Heart right ventricle (tissue), 16 donors: Measurements from ENCODE around the gene FKBP2. TPM values are rescaled to one million over a fixed set of nuclear protein-coding genes. Genes with fewer than 3 reads are reported as not detected.
A peak's percentile ranks its signal among the peaks of the same experiment; 100 is the strongest.

Source experiments
- ATAC-seq, 8 donors: fragments of 200-7000 bp; cut with Tn5 transposase; one replicate each; pipeline ENCODE4 v1.9.1; 2020; ENCODE audit warnings: mild to moderate bottlenecking in 8 of 8, moderate library complexity in 8 of 8, moderate number of reproducible peaks in 1 of 8
- DNase-seq, 2 donors: peaks; one replicate each; pipeline ENCODE4 v3.0.0-alpha.2; 2020
- H3K27ac ChIP-seq, 10 donors: fragments of 200-600 bp; sonication (generic) in 2 of 10; one replicate each; pipeline versions ENCODE4 v1.5.0 to v1.8.0; 2020 to 2022; ENCODE audit warnings: mild to moderate bottlenecking in 3 of 10
- H3K27me3 ChIP-seq, 7 donors: fragments of 200-600 bp; one replicate each; pipeline ENCODE4 v1.8.0; 2021 to 2022; ENCODE audit warnings: mild to moderate bottlenecking in 2 of 7
- H3K36me3 ChIP-seq, 9 donors: fragments of 200-600 bp; sonication (generic) in 1 of 9; one replicate each; pipeline versions ENCODE4 v1.5.0 to v1.8.0; 2020 to 2022; ENCODE audit warnings: mild to moderate bottlenecking in 2 of 9
- H3K4me1 ChIP-seq, 9 donors: fragments of 200-600 bp; sonication (generic) in 1 of 9; one replicate each; pipeline versions ENCODE4 v1.5.0 to v1.8.0; 2020 to 2022; ENCODE audit warnings: mild to moderate bottlenecking in 4 of 9
- H3K4me3 ChIP-seq, 10 donors: fragments of 200-600 bp; sonication (generic) in 2 of 10; one replicate each; pipeline versions ENCODE4 v1.5.0 to v1.8.0; 2020 to 2022; ENCODE audit warnings: mild to moderate bottlenecking in 7 of 10, moderate library complexity in 2 of 10
- H3K9me3 ChIP-seq, 11 donors: fragments of 200-600 bp in 10 of 11; sonication (generic) in 2 of 11; one replicate each; pipeline versions ENCODE4 v1.5.0 to v1.8.0; 2013 to 2022; ENCODE audit warnings: mild to moderate bottlenecking in 2 of 11, control low read depth in 1 of 11, moderate library complexity in 1 of 11
- WGBS, 2 donors: extraction: QIAGEN DNeasy Blood & Tissue Kit; methylation state at CpG; one replicate each; pipeline ENCODE4 v1.1.7; 2013; ENCODE audit warnings: inconsistent platforms in 1 of 2; 5-methylcytosine and 5-hydroxymethylcytosine counted together
- intact Hi-C, 10 donors: fragments of 100-400 bp; cut with DNase I; formaldehyde crosslinking; loops; one replicate each; pipeline versions ENCODE4 v1.11.1 to v1.14.2; 2022
- polyA plus RNA-seq, 2 donors: library from polyadenylated mRNA; stranded (reverse); fragments of 200-250 nt; gene quantifications; one replicate each; pipeline ENCODE4 v1.2.3, GENCODE V29; 2013
- total RNA-seq, 10 donors: library from RNA; stranded (reverse); fragmentation: NEBNext Ultra II Directional in 3 of 10; extraction: Animal tissue kit (Norgen Biotek cat#: 25700) in 3 of 10; gene quantifications; one replicate each; pipeline versions ENCODE4 v1.2.1 to v1.2.4, GENCODE V29; 2021 to 2023
- TF ChIP-seq, protein P1 (sequence below), 9 donors: fragments of 200-600 bp; sonication (generic) in 2 of 9; IDR thresholded peaks; one replicate each; pipeline versions ENCODE4 v1.5.0 to v1.8.0; 2021 to 2022; ENCODE audit warnings: antibody characterized with exemption in 9 of 9, mild to moderate bottlenecking in 5 of 9, moderate library complexity in 1 of 9
- donor health status: Arrhythmogenic right ventricular cardiomyopathy.
- donor health status: ischemic (EF 13 %, LVEDD 7.1; RV severe dilation, severe dysfunction).
- donor health status: healthy with polysubstance abuse.
- donor health status: DM: no; HTN: yes; CAD: no.
- donor health status: DM: no; HTN: no; CAD: no.
- donor health status: ischemic (EF 25% LVEDD 6.9; RV normal size, moderate dysfunction).
- donor health status: ischemic (EF 25% LVEDD 5.7; RV mildly dilated, moderate dysfunction).
- donor health status: healthy.
- donor health status: DM: yes; HTN: yes; CAD: no.
- donor health status: Ischemic cardiomyopathy.
- donor health status: ischemic (EF 35%, LVEDD 5.7; RV mildly dilated, moderate dysfunction).
- donor health status: nonischemic (EF 11% LVEDD 7.7; RV severe dilation, severe dysfunction).
- donor health status: DM: yes; HTN: yes; CAD: no.
- donor health status: PGD.
- donor health status: ischemic (EF 29% LVEDD 5.4; RV normal size, mild dysfunction).
- donor health status: nonischemic (EF 23%, LVEDD 6.1; RV moderate dilation, normal function).

The FKBP2 gene
- total and polyA plus RNA-seq, 12 donors = 40.2 to 404 (median 49.4) TPM

DNA sequence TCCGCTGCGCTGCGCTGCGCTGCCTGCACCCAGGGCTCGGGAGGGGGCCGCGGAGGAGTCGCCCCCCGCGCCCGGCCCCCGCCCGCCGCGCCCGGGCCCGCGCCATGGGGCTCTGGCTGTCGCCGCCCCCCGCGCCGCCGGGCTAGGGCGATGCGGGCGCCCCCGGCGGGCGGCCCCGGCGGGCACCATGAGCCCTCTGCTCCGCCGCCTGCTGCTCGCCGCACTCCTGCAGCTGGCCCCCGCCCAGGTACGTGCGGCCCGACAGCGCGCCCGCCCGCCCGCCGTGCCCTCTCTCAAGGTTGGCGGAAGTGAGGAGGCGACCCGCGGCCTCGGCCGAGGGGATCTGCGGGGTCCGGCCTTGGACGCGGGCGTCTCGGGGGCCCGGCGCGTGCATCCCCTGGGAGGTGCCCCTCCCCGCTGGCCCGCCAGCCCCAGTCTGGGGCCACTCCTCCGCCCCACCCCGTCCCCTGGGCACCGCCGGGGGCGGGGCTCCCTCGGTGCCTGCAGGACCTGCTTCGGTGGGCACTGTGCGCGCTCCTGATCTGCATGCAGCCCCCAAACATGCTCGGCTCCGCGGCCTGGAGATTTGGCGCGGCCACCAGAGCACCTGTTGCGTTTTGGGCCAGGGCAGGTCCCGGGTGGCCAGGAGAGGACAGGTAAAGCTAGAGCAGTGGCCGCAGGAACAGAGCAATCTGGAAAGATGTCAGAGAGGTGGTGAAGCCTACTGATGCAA lies 6.1 kb upstream of the FKBP2 start:
- DNase-seq = peak in 1 of 2 donors; percentile 69

GRCh38 chr11:64235437-64236161 lies 5.3 kb upstream of the FKBP2 start:
- H3K27me3 ChIP-seq = no peaks in the 10 kb centered on the region
- intact Hi-C loops = no loop called here
- H3K27ac ChIP-seq = peak overlapping the region; percentile 86 to 96 (median 91)
- WGBS, 2 donors = 78 to 81% methylated on average over 11 to 12 of the region's 12 CpGs
- peaks cover 4 to 74% (median 47%) of the 10 kb centered on the region in 9 donors for H3K4me1 ChIP-seq
- H3K9me3 ChIP-seq = no peaks in the 10 kb centered on the region
- peak overlapping the region; percentile 53 to 85 (median 72) for H3K4me3 ChIP-seq
- TF ChIP-seq, protein P1, sequence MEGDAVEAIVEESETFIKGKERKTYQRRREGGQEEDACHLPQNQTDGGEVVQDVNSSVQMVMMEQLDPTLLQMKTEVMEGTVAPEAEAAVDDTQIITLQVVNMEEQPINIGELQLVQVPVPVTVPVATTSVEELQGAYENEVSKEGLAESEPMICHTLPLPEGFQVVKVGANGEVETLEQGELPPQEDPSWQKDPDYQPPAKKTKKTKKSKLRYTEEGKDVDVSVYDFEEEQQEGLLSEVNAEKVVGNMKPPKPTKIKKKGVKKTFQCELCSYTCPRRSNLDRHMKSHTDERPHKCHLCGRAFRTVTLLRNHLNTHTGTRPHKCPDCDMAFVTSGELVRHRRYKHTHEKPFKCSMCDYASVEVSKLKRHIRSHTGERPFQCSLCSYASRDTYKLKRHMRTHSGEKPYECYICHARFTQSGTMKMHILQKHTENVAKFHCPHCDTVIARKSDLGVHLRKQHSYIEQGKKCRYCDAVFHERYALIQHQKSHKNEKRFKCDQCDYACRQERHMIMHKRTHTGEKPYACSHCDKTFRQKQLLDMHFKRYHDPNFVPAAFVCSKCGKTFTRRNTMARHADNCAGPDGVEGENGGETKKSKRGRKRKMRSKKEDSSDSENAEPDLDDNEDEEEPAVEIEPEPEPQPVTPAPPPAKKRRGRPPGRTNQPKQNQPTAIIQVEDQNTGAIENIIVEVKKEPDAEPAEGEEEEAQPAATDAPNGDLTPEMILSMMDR (IDR thresholded peaks at IDR 0.05) = no peak
- no peak for DNase-seq
- H3K36me3 ChIP-seq = peaks cover 0 to 30% (median 0%) of the 10 kb centered on the region in 9 donors
- ATAC-seq = no peak

More for the DNA sequence above, 6.1 kb upstream of the FKBP2 start:
- ATAC-seq = peak; percentile 11 to 47 (median 30)
- H3K27ac ChIP-seq = peak overlapping the region; percentile 86 to 96 (median 91)
- WGBS, 2 donors = 3 to 4% methylated on average over 44 to 65 of the region's 80 CpGs
- peak overlapping the region; percentile 53 to 85 (median 72) for H3K4me3 ChIP-seq
- intact Hi-C loops = no loop called here
- no peaks in the 10 kb centered on the region for H3K27me3 ChIP-seq
- H3K4me1 ChIP-seq = peaks cover 2 to 71% (median 41%) of the 10 kb centered on the region in 9 donors
- TF ChIP-seq, protein P1 (IDR thresholded peaks at IDR 0.05) = peak in 2 of 9 donors; percentile 5 to 32
- peaks cover 0 to 30% (median 0%) of the 10 kb centered on the region in 9 donors for H3K36me3 ChIP-seq
- no peaks in the 10 kb centered on the region for H3K9me3 ChIP-seq

DNA sequence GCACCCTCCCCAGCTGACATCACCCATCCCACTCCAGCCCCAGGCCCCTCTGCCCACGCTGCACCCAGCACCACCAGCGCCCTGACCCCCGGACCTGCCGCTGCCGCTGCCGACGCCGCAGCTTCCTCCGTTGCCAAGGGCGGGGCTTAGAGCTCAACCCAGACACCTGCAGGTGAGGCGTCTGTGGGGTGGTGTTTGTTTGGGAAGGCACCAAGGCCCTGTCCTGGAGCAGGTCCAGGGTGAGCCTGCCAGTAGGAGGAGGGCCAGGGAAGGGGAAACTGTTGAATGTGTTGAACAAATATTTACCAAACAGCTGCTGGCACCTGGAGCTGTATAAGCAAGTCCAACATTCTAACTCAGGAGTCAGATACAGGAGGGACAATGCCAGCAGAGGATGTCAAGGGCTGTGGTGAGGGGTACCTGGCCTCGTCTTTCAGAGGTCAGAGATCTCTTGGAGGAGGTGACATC lies 3.4 kb upstream of the FKBP2 start:
- H3K27ac ChIP-seq = peak overlapping the region in 6 of 10 donors; percentile 10 to 99 (median 26)
- no peaks in the 10 kb centered on the region for H3K9me3 ChIP-seq
- ATAC-seq (no peak), DNase-seq (no peak)
- WGBS, 2 donors = 67% methylated on average over 12 of the region's 12 CpGs
- no peaks in the 10 kb centered on the region for H3K27me3 ChIP-seq
- H3K36me3 ChIP-seq = peaks cover 0 to 30% (median 0%) of the 10 kb centered on the region in 9 donors
- TF ChIP-seq, protein P1 (IDR thresholded peaks at IDR 0.05) = no peak
- intact Hi-C loops = no loop called here
- H3K4me1 ChIP-seq = peaks cover 10 to 64% (median 37%) of the 10 kb centered on the region in 9 donors
- H3K4me3 ChIP-seq = no peak overlapping the region

GRCh38 chr11:64238076-64238475 lies 2.8 kb upstream of the FKBP2 start:
- no peak for ATAC-seq
- H3K4me3 ChIP-seq = no peak overlapping the region
- no peak for DNase-seq
- intact Hi-C loops = no loop called here
- no peaks in the 10 kb centered on the region for H3K27me3 ChIP-seq
- TF ChIP-seq, protein P1 (IDR thresholded peaks at IDR 0.05) = no peak
- WGBS, 2 donors = 91 to 94% methylated on average over 9 of the region's 9 CpGs
- H3K9me3 ChIP-seq = no peaks in the 10 kb centered on the region
- peak overlapping the region in 6 of 10 donors; percentile 10 to 99 (median 24) for H3K27ac ChIP-seq
- H3K4me1 ChIP-seq = peaks cover 13 to 68% (median 42%) of the 10 kb centered on the region in 9 donors
- peaks cover 0 to 32% (median under 1%) of the 10 kb centered on the region in 9 donors for H3K36me3 ChIP-seq
